Cardiac septum (tissue), 1 donor: Measurements from ENCODE around the gene TRUB2. TPM values are rescaled to one million over a fixed set of nuclear protein-coding genes. Genes with fewer than 3 reads are reported as not detected.

Experiments used
- DNase-seq: peaks from one replicate; pipeline ENCODE4 v3.0.0-alpha.2; 2020; ENCODE audit warnings: low spot score
- intact Hi-C: fragments of 100-400 bp; cut with DNase I; formaldehyde crosslinking; loops from one replicate; pipeline ENCODE4 v1.14.0; 2022
- total RNA-seq: library from RNA; stranded (reverse); fragmentation: NEBNext Ultra II Directional; extraction: Animal tissue kit (Norgen Biotek cat#: 25700); gene quantifications from one replicate; pipeline ENCODE4 v1.2.1, GENCODE V29; 2021
- donor health status: DM: no; HTN: no; CAD: no.

The TRUB2 gene
- total RNA-seq, 1 donor from 2014 or later, result 30.7 TPM

DNA sequence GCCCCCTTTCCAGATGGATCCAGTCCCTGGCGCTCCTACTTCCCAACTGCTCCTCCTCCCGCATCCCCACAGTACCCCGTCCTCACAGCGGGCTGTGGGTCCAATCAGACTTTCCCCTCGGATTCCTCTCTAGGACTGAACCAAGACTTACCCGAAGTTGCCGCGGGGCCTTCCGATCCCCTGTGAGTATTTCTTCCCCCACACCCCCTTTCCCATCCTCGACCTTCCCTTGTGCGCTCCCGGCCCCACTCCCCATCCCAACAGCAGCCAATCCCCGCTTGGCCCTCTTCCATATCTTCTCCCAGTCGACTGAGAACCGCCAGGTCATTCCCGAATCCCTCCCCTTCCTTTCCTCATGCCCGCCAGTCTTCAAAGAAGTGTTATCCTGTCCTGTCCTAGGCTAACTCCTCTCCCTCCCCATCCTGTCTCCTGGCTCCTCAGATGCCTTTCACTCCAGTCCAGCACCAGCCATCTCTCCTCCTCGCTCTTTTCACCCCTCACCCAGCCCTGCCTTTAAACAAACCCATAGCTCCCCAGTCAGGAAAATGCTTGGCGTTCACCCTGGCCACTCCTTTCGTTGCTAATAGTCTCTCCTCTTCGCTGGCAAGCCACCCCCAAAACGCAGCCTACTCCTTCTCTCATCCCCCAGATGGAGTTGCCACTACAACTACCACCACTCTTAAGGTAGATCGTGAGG is 45.5 kb downstream of the TRUB2 start:
- intact Hi-C loops, result loop anchor here (5.0 to 10.0 kb wide), 2 partner anchors 46 to 82 kb away; partner anchors contain the start of genes CIZ1, COQ4 and TRUB2
- no peak for DNase-seq

DNA sequence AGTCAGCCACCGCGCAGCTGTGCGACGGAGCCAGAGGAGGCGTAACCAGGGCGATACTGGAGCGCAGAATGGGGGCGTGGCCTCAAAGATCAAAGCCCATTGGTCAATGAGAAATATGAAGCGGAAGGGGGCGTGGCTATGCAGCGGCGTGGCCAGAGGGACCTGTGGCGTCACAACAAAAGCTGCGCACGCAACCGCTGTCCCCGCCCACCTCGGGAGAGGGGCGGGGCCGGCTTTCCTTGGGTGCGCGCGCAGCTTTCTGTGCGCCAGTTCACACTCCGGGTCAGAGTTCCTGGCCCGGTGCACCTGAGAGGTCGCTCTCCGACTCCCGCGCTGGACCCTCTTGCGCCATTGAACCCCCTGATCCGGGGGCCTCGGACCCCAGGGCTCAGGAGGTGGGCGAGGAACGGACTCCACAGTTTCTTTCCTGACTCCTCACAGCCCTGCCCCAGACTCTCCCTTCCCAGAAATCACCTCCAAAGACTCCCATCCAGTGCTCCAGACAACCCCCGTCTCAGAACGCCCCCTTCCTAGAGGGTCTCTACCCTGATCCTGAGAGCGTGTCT is 46.2 kb downstream of the TRUB2 start, which contains the start of gene SWI5:
TSS of gene SWI5 (plus strand) at position 269 of the 566 bp plus-strand sequence.
- DNase-seq, result peak; percentile 100
- intact Hi-C loops, result loop anchor here (5.0 to 10.0 kb wide), 2 partner anchors 46 to 81 kb away; partner anchors contain the start of genes CIZ1, COQ4 and TRUB2

DNA sequence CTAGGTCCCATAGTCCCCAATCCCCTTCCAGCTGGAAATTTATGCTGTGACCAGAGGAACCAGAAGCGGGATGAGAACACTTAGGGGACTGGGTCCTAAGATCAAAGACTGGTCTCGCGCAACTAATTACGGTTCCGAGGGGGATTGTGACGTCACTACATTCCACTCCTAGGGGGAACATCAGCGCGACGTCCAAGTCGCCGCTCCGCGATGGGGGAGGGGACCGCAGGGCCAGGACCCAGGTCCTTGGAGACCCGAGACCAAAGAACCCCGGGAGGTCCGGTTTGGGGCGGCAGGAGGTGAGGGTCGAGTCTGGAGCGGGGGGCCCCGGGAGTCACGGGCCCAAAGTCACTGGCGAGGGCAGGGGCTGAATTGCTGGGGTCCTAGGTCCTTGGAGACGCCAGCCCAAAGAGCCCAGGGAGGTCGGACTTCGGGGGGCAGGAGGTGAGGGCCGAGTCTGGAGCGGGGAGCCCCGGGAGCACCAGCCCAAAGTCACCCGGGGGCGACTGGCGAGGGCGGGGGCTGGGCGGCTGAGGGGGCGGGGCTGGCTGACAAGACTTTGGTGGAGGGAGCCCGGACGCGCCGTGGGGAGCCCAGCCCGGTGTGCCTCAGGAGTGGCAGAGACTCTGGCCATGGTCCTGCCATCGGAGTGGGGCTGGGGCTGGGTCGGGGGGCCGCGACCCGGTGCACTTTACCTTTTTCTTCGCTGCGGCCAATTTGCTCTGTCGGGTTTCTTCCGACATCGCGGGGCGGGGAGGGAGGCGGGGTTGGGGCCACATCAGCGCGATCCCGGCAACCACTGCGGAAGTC is 46.8 kb downstream of the TRUB2 start, which contains the start of gene GOLGA2:
TSS of gene GOLGA2 (minus strand) at position 810 of the 810 bp plus-strand sequence. CDS start at position 779, 31 bp downstream.
- intact Hi-C loops, result loop anchor here (5.0 to 10.0 kb wide), 2 partner anchors 47 to 81 kb away; partner anchors contain the start of genes CIZ1, COQ4 and TRUB2
- no peak for DNase-seq

DNA sequence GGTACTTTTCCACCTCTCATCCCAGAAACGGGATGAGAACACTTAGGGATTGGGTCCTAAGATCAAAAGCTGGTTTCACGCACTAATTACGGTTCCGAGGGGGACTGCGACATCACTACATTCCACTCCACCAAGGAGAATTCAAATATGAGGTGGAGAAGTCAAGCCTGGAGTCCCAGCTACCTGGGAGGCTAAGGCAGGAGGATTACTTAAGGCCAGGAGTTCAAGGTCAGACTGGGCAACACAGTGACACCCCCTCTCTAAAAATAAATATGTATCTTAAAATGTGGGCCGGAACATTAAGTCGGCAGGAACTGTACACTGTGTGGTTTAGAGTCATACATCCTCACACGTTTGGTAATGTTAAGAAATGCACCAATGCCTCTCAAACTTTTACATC is 48.0 kb downstream of the TRUB2 start:
- no peak for DNase-seq
- intact Hi-C loops, result loop anchor here (10.0 kb wide), 1 partner anchor 79 kb away; the partner anchor contains the start of gene CIZ1

DNA sequence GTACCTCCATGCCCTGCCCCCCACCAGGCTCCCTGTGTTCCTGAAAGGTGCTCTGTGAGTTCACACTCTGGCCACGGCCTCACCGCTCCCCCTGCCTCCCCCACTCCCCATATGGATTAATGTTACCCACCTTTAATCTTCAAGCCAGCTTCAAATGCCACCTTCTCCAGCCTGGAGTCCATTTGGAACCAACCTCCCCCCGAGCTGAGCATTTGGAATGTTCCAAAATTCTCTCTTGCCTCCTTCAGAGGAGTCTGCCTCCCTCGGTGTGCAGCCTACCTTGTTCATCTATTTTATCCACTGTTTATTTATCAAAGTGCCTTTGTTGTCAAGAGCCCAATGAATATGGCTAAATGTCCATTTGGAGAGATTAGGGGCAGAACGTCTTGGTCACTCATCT is 50.7 kb downstream of the TRUB2 start:
- intact Hi-C loops, result loop anchor here (10.0 kb wide), 1 partner anchor 77 kb away; the partner anchor contains the start of gene CIZ1
- DNase-seq, result no peak

DNA sequence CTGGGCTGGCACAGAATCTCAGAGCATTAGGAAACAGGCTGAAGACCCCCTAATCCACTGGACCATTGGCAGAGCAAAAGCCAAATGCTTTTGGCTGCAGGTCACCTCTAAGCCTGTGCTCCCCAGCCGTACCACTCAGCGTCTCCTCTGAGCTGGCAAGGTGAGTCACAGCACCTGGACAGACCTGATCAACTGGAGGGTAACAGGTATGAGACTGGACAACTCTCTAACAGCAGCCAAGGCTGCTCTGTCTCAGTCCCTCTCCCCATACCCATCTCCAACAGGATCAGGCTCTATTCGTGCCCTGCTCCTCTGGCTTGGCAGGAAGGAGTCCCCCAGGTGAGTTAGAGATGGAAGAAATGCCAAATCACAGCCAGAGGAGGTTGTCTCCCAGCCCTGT is 51.1 kb downstream of the TRUB2 start:
- intact Hi-C loops, result loop anchor here (10.0 kb wide), 1 partner anchor 76 kb away; the partner anchor contains the start of gene CIZ1
- DNase-seq, result no peak

DNA sequence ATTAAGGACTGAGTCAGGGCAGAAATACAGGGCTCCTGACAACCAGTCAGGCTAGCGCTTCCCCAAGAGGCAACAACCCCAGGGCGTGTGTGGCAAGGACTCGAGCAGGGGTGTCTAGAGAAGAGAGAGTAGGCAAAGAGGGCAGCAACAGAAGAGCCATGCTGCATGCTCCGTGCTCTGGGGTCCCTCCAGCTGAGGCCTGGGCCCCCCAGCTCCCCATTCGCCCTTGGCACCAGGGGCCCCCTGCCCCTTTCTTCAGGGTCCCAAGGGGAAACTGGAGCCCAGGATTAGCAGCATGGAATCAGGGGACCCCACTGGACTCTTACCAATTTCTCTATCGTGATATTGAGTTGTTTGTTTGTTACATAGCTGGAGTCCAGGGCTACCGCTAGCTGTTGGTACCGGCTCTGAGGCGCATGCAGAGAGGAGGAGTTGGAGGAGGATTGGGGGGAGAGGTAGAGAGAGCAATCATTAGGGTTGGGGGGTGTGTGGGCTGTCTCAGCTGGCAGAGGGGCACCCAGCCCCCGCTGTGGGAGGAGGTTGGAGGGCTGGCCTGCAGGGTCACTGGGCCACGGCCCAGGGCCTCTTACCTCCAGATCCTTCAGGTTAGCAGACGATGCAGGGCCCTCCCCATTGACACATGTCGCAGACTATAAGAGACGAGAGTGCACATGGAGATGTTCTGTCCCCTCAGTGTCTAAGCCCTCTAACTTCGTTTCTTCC is 55.2 kb downstream of the TRUB2 start:
- no peak for DNase-seq

DNA sequence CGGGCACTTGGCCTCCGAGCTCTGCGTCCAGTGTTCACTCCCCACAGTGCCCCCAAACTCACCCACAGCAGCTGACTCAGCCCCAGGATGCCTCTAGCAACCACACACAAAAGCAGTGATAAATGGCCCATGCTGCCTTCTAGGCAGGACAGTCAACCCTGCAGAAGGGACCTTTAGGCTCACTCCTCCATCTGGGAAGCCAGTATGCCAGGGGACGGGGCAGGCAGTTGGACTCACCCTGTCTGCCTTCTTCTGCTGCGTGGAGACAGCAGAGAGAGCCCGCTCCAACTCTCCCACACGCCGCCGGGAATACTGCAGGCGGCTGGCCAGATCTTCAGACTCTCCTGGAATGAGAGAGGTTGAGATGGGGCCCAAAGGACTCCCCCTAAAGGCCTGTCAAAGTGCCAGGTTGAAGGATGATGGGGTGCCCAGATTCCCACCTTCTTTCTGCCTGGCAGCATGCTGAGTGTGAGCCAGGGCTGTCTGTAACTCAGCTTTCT is 56.8 kb downstream of the TRUB2 start:
- intact Hi-C loops, result no loop called here
- DNase-seq, result no peak

More for the DNA sequence above, 55.2 kb downstream of the TRUB2 start:
- intact Hi-C loops, result no loop called here

DNA sequence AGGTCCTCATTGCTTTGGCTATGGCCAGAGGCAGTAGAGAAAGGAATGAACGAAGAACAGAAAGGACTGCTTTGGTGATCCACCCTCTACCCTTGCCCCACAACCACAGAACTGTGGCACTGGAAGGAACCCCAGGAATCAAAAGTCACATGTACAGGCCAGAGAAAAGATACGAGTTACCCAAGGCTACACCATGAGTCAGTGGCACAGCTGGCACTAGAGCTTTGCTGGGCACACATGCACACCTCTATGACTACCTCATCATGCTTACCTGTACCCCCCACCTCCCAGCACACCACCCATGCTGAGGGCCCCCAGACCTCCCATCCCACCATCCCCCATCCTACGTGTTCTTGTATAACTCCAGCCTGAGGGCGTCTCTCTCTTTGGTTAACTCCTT is 59.6 kb downstream of the TRUB2 start:
- no peak for DNase-seq
- intact Hi-C loops, result no loop called here

DNA sequence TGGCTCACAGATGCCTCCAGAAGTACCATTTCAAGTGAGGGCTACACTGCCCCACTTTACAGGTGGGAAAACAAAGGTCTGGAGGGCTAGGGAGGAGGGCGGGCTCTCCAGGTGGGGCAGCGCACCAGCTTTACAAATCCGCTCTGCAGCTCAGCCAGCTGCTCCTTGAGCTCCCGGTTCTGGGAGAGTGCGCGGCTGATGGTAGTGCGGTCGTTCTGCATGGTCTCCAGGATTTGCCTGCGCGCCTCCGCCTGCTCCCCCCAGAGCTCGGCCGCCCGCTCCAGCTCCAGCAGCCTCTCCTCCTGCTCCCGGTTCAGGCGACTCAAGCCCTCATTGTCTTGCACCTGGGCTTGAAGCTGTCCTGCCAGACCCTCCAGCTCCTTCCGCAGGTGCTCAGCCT is 61.9 kb downstream of the TRUB2 start:
- no peak for DNase-seq
- intact Hi-C loops, result no loop called here

DNA sequence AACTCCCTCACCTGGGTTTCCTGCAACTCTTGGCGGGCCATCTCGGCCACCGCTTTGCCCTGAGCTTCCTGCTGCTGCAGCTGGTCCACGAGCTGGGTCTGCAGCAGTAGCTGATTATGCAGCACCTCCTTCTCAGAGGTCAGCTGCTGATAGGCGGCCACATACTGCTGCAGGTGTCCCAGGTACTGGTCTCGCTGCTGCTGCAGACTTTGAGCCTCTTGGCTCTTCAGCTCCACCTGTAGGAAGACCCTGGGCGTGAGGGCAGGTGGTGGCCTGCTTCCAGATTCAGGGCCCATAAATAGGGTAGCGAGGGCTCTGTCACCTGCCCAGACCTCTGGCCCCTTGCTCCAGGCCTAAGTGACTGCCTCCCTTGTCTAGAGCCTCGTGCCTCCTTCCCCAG is 63.1 kb downstream of the TRUB2 start:
- no peak for DNase-seq
- intact Hi-C loops, result no loop called here

DNA sequence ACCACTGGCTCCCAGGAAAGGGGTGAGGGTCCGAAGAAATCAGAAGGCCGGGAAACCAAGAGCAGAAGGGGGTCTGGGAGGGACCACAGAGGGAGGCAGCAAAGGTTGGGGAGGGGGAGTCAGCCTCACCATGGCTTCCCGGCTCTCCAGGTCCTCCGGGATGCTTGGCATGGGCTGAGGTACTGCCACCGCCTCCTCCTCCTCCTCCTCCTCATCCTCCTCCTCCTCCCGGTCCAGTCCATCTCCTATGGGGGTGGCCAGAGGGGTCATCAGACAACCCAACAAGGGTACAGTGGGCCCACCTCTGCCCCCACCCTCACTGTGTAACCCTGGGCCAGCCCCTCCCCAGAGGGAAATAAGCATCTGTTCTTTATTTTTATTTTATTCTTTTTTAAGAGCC is 63.9 kb downstream of the TRUB2 start:
- intact Hi-C loops, result no loop called here
- no peak for DNase-seq

DNA sequence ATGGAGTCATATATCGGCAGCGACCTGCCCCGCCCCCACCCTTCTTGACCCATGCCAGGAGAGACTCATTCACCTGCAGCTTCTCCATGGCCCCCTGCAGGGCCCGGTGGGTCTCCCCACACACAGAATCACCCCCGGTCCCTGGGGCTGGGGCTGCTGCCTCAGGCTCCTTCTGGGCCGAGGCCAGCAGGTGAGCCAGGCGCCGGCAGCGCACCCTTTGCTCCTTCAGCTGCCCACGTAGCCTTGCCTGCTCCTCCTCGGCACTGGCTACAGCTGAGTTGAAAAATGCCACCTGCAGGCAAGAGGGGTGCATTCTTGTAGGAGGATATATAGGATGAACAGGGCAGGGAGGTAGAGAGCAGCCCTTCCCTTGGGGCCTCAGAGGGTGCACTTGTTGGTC is 64.3 kb downstream of the TRUB2 start:
- no peak for DNase-seq
- intact Hi-C loops, result no loop called here

DNA sequence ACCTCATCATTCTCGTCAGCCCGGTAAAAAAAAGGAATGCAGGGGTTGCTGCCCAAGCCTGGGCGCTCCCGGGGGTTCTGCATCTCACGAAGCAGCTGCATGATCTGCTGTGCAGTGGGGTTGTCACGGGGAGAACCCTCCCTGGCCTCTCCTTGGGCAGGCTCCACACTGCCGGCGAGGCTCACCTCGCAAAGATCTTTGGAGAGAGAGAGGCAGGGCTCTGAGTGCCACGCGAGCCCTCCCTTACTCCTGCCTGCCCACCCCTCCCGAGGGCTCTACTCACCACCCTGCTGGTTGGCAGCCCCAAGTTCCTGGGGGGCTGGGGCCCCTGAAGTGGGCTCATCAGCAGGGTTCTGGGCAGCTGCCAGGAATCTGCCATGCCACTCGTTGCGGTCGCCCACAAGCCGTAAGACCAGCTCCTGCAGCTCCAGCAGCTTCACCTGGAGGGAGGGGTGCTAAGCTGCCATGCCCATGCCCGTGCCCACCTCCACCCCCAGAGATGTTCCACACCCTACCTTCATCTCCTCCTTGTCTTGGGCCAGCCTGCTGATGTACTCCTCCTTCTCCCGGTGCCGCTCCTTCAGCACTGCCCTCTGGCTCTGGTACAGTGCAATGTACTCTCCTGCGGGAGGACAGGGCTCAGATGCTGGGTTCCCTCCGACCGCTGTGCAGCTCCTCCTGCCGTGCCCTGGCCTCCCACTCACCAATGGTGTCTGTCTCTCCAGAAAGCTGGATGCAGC is 65.0 kb downstream of the TRUB2 start:
- intact Hi-C loops, result no loop called here
- no peak for DNase-seq

Other genes with a start within 250 kb of the TRUB2 start
- 136 TPM for gene PTGES2, start 194.7 kb downstream of the TRUB2 start, total RNA-seq
- 2.0 TPM for gene LCN2, start 173.0 kb downstream of the TRUB2 start, total RNA-seq
- 65.7 TPM for gene BBLN, start 162.2 kb downstream of the TRUB2 start, total RNA-seq
- 86.1 TPM for gene CIZ1, start 130.9 kb downstream of the TRUB2 start, total RNA-seq
- 7.3 TPM for gene DNM1, start 119.1 kb downstream of the TRUB2 start, total RNA-seq
- 120 TPM for gene GOLGA2, start 46.4 kb downstream of the TRUB2 start, total RNA-seq
- gene SWI5, start 46.2 kb downstream of the TRUB2 start, total RNA-seq, result 17.7 TPM
- 25.9 TPM for gene COQ4, start 392 bp upstream of the TRUB2 start, total RNA-seq
- 17.4 TPM for gene SLC27A4, start 18.1 kb upstream of the TRUB2 start, total RNA-seq
- 49.5 TPM for gene URM1, start 48.9 kb upstream of the TRUB2 start, total RNA-seq
- gene CERCAM, start 98.4 kb upstream of the TRUB2 start, total RNA-seq, result 16.6 TPM
- gene ODF2, start 133.6 kb upstream of the TRUB2 start, total RNA-seq, result 20.8 TPM
- gene GLE1, start 182.3 kb upstream of the TRUB2 start, total RNA-seq, result 20.2 TPM
- gene SPTAN1, start 230.1 kb upstream of the TRUB2 start, total RNA-seq, result 380 TPM